Lung microvascular endothelial cell (primary cell): ENCODE measurements around the gene DLGAP3. TPM values are rescaled to one million over a fixed set of nuclear protein-coding genes. Genes with fewer than 3 reads are reported as not detected.

ENCODE experiments used
- DNase-seq, 2 donors: peaks; one replicate each; pipeline versions ENCODE4 v3.0.0 to v3.0.0-alpha.2; 2010; ENCODE audit warnings: low read depth in 2 of 2
- total RNA-seq: library from RNA; depleted of rRNA; stranded (reverse); fragments of >200 nt; gene quantifications from 2 replicates; pipeline ENCODE4 v1.2.1, GENCODE V29; 2014

Gene DLGAP3
- total RNA-seq, 1 donor from 2014 or later: not detected

DNA sequence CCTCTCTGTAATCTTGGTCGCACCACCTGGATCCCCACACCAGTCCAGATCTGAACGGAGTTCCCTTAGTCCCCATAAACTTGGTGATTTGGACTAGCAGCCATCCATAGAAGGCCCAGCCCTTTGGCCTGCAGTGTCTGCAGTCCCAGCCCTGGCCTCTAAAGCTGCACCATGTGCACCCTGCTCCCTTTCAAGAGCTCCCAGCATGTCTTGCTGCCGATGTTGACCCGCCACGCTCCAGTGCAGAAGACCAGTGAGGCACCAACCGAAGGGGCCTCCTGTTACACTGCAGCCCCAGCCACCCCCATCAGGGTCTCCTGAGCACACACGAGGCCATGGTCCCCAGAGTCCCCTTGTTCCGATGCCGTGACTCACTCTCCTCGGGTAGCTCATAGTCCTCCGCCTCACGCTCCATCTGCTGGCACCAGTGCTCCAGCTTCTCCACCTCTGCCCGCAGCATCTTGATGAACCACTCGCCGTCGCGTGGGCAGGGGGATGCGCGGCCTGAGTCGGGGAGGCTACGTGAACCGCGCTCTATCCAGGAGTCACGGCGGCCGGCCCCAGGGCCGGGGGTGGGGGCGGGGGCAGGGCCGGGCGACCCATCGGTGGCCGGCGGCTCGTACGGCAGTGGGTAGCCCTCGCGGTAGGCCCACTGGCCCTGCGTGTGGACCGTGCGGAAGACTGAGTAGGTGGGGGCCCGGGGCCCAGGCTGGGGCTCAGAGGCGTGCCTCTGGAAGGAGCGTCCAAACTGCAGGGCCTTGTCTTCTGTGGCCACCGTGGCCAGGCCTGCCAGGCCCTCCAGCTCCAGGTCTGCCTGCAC is 61.0 kb downstream of the DLGAP3 start:
- no peak for DNase-seq

DNA sequence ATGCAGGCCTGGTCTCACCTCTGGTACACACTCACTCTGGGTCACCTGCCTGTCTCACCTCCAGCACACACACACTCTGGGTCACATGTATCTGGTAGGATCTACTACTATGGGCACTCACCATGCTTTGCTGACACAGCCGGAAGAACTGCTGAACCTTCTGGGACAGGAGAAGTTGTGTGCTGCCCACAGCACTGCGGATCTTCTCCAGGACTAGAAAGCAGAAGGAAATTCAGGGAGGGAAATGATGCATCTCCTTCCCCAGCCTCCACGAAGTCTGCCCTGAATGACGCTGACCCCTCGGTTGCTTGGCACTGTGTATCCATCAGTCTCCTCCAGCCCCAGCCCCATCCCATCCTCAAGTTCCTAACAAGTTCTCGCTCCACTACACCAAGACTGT is 62.0 kb downstream of the DLGAP3 start:
- no peak for DNase-seq

GRCh38 chr1:34866762-34867109 is 62.7 kb downstream of the DLGAP3 start:
- no peak for DNase-seq

DNA sequence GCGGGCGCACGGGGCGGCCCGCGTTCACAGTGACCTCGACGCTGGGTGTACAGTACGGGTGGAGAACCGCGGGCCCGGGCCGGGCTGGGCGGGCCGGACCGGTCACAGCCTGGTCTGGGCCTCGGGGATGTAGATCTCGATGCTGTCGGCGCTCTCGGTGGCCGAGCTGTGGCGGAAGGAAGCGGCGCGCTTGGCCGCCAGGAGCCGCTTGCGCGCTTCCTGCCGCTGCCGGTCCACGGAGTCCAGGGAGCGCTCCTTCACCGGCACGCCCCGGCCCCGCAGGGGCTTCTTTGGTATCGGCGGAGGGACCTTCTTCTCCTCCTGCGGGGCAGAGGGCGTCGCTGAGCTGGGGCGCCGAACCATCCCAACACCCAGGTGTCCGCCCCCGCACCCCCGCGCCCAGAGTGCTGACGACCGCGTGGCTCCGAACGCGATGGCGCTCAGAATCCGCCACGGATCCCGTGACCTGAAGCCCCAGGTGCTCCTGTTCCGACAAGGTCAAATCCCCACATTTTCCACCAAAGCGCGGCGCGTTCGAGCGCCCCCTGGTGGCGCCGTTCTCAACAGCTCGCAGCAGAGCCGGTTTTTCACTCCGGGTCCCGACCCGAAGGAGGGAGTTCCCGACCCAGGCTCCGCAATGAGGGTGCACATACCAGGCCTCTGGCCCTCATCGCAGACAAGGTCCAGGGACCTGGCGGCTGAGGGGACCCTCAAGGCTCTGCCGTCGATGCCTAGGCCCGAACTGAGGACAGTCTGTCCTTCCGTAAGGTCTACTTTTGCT is 63.3 kb downstream of the DLGAP3 start:
- peak; percentile 66 to 74 for DNase-seq

GRCh38 chr1:34865573-34865972 is 63.9 kb downstream of the DLGAP3 start:
- DNase-seq: no peak

GRCh38 chr1:34864759-34865158 is 64.7 kb downstream of the DLGAP3 start:
- no peak for DNase-seq

DNA sequence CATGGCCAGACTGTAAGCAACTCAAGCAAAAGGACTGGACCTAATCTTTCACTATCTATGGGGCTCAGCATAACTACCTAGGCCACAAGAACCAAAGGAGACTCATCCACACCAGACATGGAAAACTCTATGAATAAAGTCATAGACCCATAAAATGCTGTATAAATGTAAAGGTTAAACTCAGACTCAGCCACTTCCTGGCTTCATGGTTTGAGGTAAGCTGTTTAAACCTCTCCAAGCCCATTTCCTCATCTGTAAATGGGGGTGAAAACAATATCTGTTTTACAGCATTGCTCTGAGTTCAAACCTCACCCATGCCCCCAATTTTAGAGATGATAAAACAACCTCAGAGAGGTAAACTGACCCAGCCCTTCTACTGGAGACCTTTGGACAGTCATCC is 65.9 kb downstream of the DLGAP3 start:
- DNase-seq: no peak

GRCh38 chr1:34859446-34860200 is 69.8 kb downstream of the DLGAP3 start, which contains the start of gene SMIM12:
Gene SMIM12, minus strand, starts transcription at chr1:34859749. Its CDS starts 3,772 bp downstream, at chr1:34855977.
- peak; percentile 95 to 96 for DNase-seq

GRCh38 chr1:34858901-34859445 is 70.5 kb downstream of the DLGAP3 start:
- DNase-seq: peak; percentile 78 to 85

DNA sequence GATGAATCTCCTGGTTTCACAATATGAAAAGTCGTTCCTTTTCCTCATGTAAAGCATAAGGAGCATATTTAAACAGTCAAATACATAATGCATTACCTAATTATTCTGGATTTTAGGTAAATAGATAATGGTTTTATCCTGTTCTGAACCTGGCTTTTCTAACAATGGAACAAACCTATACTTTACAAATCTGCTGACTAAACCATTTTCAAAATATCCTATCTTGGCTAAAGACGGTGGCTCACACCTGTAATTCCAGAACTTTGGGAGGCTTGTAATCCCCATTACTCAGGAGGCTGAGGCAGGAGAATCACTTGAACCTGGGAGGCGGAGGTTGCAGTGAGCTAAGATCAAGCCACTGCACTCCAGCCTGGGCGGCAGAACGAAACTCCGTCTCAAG is 72.8 kb downstream of the DLGAP3 start:
- no peak for DNase-seq

DNA sequence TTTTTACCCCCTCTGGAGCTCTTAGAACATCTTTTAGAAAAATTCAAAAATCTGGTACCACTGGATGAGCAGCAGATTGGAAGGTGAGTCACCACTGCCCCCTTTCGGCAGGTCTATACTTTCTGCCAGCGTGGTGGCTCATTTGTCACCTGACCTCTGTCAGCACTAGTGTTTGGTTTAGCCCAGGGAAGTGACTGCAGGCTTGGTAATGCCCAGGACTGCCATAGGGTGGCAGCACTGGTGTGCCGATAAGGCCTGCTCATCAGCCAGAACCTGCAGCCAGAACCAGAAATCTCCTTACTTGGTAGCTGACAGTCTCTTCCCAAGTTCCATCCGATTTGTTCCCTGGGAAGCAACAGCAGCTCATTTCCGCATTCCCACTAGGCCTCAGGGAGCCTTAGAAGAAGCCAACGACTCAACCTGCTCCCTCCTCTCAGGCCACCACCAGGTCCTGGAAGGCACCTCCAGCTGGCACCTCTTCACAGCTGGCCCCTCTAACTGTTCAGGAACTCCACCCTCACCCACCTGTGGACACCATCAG is 76.7 kb downstream of the DLGAP3 start:
- DNase-seq: peak; percentile 97 to 99

DNA sequence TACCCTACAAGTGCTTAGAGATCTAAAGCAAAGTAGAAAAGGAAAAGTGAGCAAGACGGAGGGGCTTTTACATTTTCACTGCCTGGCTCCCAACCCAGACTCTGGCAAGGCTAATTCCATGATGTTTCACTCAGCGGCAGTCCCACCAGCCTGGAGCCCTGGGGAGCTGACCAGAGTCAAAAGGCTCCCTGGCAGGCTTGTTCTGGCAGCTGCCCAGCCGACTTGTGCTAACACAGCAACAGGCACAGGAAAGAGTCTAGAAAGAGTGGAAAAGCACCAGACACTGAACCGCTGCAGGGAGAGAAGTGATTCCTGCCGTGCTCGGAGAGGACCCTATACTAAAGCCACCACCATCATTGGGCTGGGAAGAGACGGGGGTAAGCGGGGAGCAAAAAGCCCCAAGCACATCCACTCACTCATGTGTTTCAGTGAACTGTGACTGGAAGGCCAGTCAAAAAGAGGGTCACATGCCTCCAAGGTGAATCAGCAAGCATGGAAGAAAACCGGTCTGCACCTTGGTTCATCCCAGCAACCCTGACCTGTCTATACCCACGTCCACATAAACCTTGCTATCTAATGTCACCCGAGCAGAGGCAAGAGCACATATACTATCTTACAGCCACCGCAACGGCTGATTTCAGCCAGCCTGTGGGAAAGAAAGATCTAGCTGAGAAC is 77.9 kb downstream of the DLGAP3 start:
- DNase-seq: peak; percentile 56 to 91

DNA sequence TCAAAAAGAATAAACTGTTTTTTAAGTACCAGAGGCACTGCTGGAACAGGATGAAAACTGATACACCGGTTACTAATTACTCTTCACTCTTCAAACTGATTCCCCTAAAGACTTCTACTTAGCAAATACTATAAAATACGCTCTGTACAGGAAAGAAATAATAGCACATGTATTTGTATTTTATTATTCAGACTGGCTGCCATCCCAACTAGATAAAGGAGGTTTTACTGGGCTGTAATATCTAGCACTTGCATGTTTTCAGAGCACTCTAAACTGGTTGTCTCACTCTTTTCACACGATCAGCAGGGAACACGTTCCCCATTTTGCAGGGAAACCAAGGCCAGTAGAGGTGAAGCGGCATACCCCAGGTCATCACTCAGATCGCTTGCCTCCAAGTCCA is 79.1 kb downstream of the DLGAP3 start:
- DNase-seq: no peak

GRCh38 chr1:34847094-34847493 is 82.4 kb downstream of the DLGAP3 start:
- DNase-seq: peak in 1 of 2 donors; percentile 52

GRCh38 chr1:34846265-34846664 is 83.2 kb downstream of the DLGAP3 start:
- no peak for DNase-seq

DNA sequence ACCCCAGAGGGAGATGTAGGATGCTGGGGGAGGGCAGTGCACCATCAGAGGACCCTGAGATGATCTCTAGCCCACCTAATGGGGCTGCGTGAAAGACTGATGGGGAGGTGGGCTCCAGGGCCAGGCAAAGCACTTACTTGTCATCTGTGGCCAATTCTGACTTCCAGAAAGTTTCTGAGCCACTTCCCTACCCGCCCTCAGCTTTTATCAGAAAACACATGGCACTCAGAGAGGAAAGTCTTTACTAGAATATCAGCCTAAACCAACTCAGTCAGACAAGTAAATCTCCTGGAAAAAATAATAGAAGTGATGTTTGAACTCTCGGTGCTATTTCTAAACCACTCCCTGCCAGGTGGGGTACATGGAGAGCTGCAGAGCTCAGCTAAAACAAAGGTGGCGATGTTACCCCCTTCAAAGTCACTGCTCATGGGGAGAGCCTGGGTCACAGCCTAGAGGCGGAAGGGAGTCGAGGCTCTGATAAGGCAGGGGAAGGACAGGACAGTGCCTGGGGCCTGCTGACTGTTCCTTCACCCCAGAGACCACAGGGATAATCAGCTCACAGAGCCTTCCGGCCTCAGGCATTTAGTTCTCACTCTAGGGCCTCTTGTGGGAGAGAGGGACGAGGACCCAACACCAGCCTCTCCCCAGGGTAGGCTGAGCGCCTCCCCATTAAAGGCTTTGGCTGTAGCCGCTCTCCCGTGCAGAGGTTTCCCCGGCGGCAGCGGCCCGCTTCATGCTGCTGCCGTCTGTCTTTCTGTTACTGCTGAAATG is 84.1 kb downstream of the DLGAP3 start:
- DNase-seq: no peak

- DNase-seq: peak; percentile 38 to 46
These were observed 85.2 kb downstream of the DLGAP3 start for GRCh38 chr1:34844252-34844634.

GRCh38 chr1:34843392-34844251 is 85.8 kb downstream of the DLGAP3 start:
- peak; percentile 32 to 43 for DNase-seq

GRCh38 chr1:34842952-34843371 is 86.5 kb downstream of the DLGAP3 start:
- peak; percentile 60 to 90 for DNase-seq
